OCI-LY7 (cell line): ENCODE measurements around the gene IL1RAPL1. TPM values are rescaled to one million over a fixed set of nuclear protein-coding genes. Genes with fewer than 3 reads are reported as not detected.

Experiments
- BruUV-seq: library from RNA; stranded (reverse); fragments of 400-500 nt; replicated peaks from 2 replicates; lab custom pipeline; 2021; lab: Mats Ljungman, UMichigan
- CTCF ChIA-PET: fragments of 300-600 bp; sonication (Branson Sonifier 250); formaldehyde crosslinking; loops from one replicate; lab custom pipeline; 2022; ENCODE audit warnings: antibody characterized with exemption; ENCODE audit not compliant: unreplicated experiment; lab: Charles Lee
- POLR2A ChIA-PET: fragments of 300-600 bp; sonication (Branson Sonifier 250); formaldehyde crosslinking; loops from one replicate; lab custom pipeline; 2022; ENCODE audit warnings: antibody characterized with exemption; lab: Charles Lee
- DNase-seq: peaks from one replicate; pipeline ENCODE4 v3.0.0-alpha.2; 2015; ENCODE audit warnings: low spot score
- H2AFZ ChIP-seq: fragments of 200-600 bp; sonication (generic), shearing (Covaris generic); 2 replicates; pipeline ENCODE4 v1.6.1; 2014; ENCODE audit warnings: mild to moderate bottlenecking, antibody characterized with exemption, low read length, moderate library complexity
- H3K27ac ChIP-seq: fragments of 200-600 bp; sonication (generic); 2 replicates; pipeline ENCODE4 v1.5.1; 2014; ENCODE audit warnings: mixed run types, low read depth, mild to moderate bottlenecking, moderate library complexity, low read length, inconsistent platforms; ENCODE audit not compliant: poor library complexity, severe bottlenecking
- H3K36me3 ChIP-seq: fragments of 200-600 bp; sonication (generic); 2 replicates; pipeline ENCODE4 v1.6.1; 2014; ENCODE audit warnings: mild to moderate bottlenecking, antibody characterized with exemption, low read length, moderate library complexity, mixed read lengths; ENCODE audit not compliant: insufficient read depth
- H3K4me1 ChIP-seq: fragments of 200-600 bp; sonication (generic); 2 replicates; pipeline ENCODE4 v1.5.1; 2014; ENCODE audit warnings: mild to moderate bottlenecking, low read length; ENCODE audit not compliant: insufficient read depth, poor library complexity, severe bottlenecking
- H3K4me2 ChIP-seq: fragments of 200-600 bp; sonication (generic); 2 replicates; pipeline ENCODE4 v1.6.1; 2014; ENCODE audit warnings: mild to moderate bottlenecking, low read length
- H3K4me3 ChIP-seq: fragments of 200-600 bp; sonication (generic); 2 replicates; pipeline ENCODE4 v1.5.1; 2014; ENCODE audit warnings: mild to moderate bottlenecking, low read depth, low read length; ENCODE audit not compliant: poor library complexity, severe bottlenecking
- H3K79me2 ChIP-seq: fragments of 200-600 bp; sonication (generic); 2 replicates; pipeline ENCODE4 v1.6.1; 2016; ENCODE audit warnings: low read depth, mild to moderate bottlenecking, low read length, moderate library complexity, mixed read lengths; ENCODE audit not compliant: insufficient read depth
- H3K9me2 ChIP-seq: fragments of 200-600 bp; sonication (generic); 2 replicates; pipeline ENCODE4 v1.6.1; 2016; ENCODE audit warnings: mild to moderate bottlenecking, low read length, mixed read lengths; ENCODE audit not compliant: insufficient read depth
- H3K9me3 ChIP-seq: fragments of 200-600 bp; sonication (generic); 2 replicates; pipeline ENCODE4 v1.6.1; 2014; ENCODE audit warnings: mild to moderate bottlenecking, mixed run types, low read length, mixed read lengths
- H4K20me1 ChIP-seq: fragments of 200-600 bp; sonication (generic); 2 replicates; pipeline ENCODE4 v1.6.1; 2014; ENCODE audit warnings: mild to moderate bottlenecking, antibody characterized with exemption, low read length, moderate library complexity, mixed read lengths; ENCODE audit not compliant: insufficient read depth
- CTCF ChIP-seq: fragments of 200-600 bp; sonication (generic); conservative IDR thresholded peaks from 2 replicates; pipeline ENCODE4 v1.5.1; 2014; ENCODE audit warnings: mild to moderate bottlenecking, antibody characterized with exemption, low read length, moderate library complexity, mixed read lengths
- EZH2phosphoT487 ChIP-seq: fragments of 200-600 bp; sonication (generic); IDR thresholded peaks from 2 replicates; pipeline ENCODE4 v1.6.1; 2018; ENCODE audit warnings: low read depth, borderline replicate concordance, mild to moderate bottlenecking, mixed run types, antibody characterized with exemption, low read length, moderate library complexity, mixed read lengths
- intact Hi-C: fragments of 100-400 bp; cut with micrococcal nuclease; formaldehyde crosslinking; loops from one replicate; pipeline ENCODE4 v1.10.0; 2022; ENCODE audit not compliant: unreplicated experiment
- total RNA-seq, 2 experiments: library from RNA; depleted of rRNA in 1 of 2; stranded (reverse); fragments of >200 nt in 1 of 2; shearing (Covaris generic) in 1 of 2; gene quantifications; 2 replicates each; pipeline ENCODE4 v1.2.3, GENCODE V29; 2014 to 2022

The IL1RAPL1 gene
- total RNA-seq, 2 experiments from 2014 or later: not detected

DNA sequence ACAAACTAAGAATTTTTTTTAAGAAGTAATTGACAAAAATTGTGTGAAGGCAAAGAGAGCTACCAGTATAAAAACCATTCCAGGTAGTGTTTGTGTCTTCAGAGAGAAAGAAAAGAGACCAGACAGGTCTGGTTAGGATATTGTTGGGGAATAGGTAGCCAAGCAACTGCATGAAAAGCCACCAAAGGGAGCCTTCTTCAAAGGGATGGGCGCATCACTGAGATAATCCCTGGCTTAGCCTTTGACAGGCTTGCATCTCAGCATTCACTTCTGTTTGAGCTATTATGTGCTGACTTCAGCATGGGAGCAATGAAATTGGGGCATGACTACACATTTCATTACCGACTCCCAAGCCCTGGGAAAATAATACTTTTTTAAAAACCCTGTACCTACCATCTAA, 496.6 kb downstream of the IL1RAPL1 start:
- no peak for DNase-seq
- TF ChIP-seq CTCF (no peak), EZH2phosphoT487 (no peak)
- no peaks in the 10 kb centered on the region for H3K36me3 ChIP-seq
- intact Hi-C loops: no loop called here
- H3K79me2 ChIP-seq: no peaks in the 10 kb centered on the region
- no peaks in the 10 kb centered on the region for H3K9me3 ChIP-seq
- BruUV-seq: no TSS peak
- no peak overlapping the region for H3K4me2 ChIP-seq
- H3K27ac ChIP-seq: no peak overlapping the region
- no peak overlapping the region for H3K4me3 ChIP-seq
- CTCF ChIA-PET: no interaction called here
- POLR2A ChIA-PET: no interaction called here
- no peaks in the 10 kb centered on the region for H4K20me1 ChIP-seq
- no peaks in the 10 kb centered on the region for H3K4me1 ChIP-seq
- H3K9me2 ChIP-seq: no peaks in the 10 kb centered on the region
- H2AFZ ChIP-seq: no peak overlapping the region

DNA sequence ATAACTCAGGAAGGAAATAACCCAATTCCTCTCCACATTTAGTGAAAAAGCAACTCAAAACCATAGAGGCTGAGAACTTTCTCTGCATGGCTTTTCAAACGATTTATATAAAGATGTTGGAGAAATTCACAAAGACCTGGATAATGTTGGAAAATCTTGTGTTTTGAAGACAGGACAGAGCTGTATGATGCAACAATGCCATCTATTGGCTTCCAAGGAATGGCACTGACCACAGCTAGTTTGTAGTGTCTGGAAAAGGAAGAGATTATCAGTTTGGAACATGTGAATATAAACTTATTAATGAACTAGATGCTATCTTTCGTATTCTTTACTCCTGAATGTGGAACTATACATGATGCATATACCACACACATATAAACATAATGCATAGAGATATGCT, 503.6 kb downstream of the IL1RAPL1 start:
- Histone ChIP-seq H3K4me1 (no peaks in the 10 kb centered on the region), H2AFZ (no peak overlapping the region), H3K79me2 (no peaks in the 10 kb centered on the region), H3K9me3 (no peaks in the 10 kb centered on the region), H3K4me3 (no peak overlapping the region), H3K27ac (no peak overlapping the region), H3K4me2 (no peak overlapping the region), H3K9me2 (no peaks in the 10 kb centered on the region), H3K36me3 (no peaks in the 10 kb centered on the region), H4K20me1 (no peaks in the 10 kb centered on the region)
- CTCF ChIA-PET: no interaction called here
- TF ChIP-seq CTCF (no peak), EZH2phosphoT487 (no peak)
- DNase-seq: no peak
- no TSS peak for BruUV-seq
- POLR2A ChIA-PET: no interaction called here
- intact Hi-C loops: no loop called here

GRCh38 chrX:29107231-29107630, 520.0 kb downstream of the IL1RAPL1 start:
- CTCF ChIA-PET: no interaction called here
- Histone ChIP-seq H3K9me2 (no peaks in the 10 kb centered on the region), H3K27ac (no peak overlapping the region), H4K20me1 (no peaks in the 10 kb centered on the region), H3K4me1 (no peaks in the 10 kb centered on the region), H3K36me3 (no peaks in the 10 kb centered on the region), H3K79me2 (no peaks in the 10 kb centered on the region), H2AFZ (no peak overlapping the region), H3K4me2 (no peak overlapping the region), H3K4me3 (no peak overlapping the region), H3K9me3 (no peaks in the 10 kb centered on the region)
- POLR2A ChIA-PET: no interaction called here
- intact Hi-C loops: no loop called here
- TF ChIP-seq CTCF (no peak), EZH2phosphoT487 (no peak)
- no TSS peak for BruUV-seq
- no peak for DNase-seq
